ENCODE results near the gene UGT8.
"Not testable (repeated sequence)": the region's sequence is repeated elsewhere in the genome, so short reads cannot be mapped to it uniquely, and the experiment has no call there.

The UGT8 gene

DNA sequence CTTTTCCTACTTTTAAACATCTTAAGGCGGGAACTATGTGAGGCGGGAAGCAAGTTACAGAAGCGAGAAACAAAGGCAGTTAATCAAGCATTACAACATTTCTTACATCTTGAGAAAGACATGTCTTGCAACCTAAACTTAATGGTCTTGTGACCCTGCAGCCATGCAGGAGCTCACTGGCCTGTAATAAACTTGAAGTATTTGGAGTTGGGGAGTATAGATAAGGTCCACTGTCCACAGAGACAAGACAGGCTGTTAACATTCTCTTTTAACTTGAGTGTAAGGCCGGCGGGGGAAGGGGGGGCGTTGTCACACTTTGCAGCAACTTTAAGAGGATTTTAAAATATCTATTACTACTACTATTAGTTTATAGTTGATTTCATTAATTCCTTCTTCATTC is 10.3 kb upstream of the UGT8 start:
- Histone ChIP-seq H3K4me1 (ENCODE audit: low read length) (no peaks in the 10 kb centered on the region), H3K9me3 (ENCODE audit: insufficient read depth, low read length) (no peaks in the 10 kb centered on the region), H3K27me3 (ENCODE audit: low read depth, low read length) (no peaks in the 10 kb centered on the region), H3K79me2 (ENCODE audit: low read length) (no peaks in the 10 kb centered on the region), H3K4me3 (ENCODE audit: low read length) (no peak overlapping the region), H4K20me1 (ENCODE audit: insufficient read depth, low read length) (no peaks in the 10 kb centered on the region), H3K36me3 (replicated peaks; ENCODE audit: low read depth, low read length) (no peaks in the 10 kb centered on the region), H2AFZ (ENCODE audit: low read depth, low read length) (no peak overlapping the region), H3K9ac (ENCODE audit: low read length) (no peak overlapping the region), H3K4me2 (ENCODE audit: low read length) (no peak overlapping the region), H3K27ac (ENCODE audit: low read length) (no peak overlapping the region)
- TF ChIP-seq, protein P1, sequence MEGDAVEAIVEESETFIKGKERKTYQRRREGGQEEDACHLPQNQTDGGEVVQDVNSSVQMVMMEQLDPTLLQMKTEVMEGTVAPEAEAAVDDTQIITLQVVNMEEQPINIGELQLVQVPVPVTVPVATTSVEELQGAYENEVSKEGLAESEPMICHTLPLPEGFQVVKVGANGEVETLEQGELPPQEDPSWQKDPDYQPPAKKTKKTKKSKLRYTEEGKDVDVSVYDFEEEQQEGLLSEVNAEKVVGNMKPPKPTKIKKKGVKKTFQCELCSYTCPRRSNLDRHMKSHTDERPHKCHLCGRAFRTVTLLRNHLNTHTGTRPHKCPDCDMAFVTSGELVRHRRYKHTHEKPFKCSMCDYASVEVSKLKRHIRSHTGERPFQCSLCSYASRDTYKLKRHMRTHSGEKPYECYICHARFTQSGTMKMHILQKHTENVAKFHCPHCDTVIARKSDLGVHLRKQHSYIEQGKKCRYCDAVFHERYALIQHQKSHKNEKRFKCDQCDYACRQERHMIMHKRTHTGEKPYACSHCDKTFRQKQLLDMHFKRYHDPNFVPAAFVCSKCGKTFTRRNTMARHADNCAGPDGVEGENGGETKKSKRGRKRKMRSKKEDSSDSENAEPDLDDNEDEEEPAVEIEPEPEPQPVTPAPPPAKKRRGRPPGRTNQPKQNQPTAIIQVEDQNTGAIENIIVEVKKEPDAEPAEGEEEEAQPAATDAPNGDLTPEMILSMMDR (IDR thresholded peaks at IDR 0.05; ENCODE audit: low read depth, low read length): no peak
- no peak for TF ChIP-seq EZH2phosphoT487 (IDR thresholded peaks at IDR 0.05; ENCODE audit: low read depth)

DNA sequence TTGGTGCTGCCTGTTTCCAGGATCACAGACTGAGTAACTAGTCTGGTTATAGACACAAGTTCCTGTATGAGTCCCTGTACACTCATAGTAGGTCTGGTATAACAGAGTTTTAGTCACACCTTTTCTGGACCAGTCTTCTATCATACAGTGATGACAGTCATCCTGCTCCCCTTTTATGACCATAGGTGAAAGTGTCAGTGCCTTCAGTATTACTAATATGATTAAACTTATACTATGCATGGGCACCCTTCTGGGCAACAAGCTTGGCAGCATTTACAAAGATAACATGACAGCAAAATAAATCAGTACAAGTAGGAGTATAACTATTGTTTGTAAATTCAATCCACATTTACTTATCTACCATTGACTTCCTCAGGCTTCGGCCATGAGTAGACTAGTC is 8.2 kb upstream of the UGT8 start:
- H2AFZ ChIP-seq (ENCODE audit: low read depth, low read length); H3K27me3 ChIP-seq (ENCODE audit: low read depth, low read length); H3K9ac ChIP-seq (ENCODE audit: low read length); H3K4me2 ChIP-seq (ENCODE audit: low read length); H3K36me3 ChIP-seq (replicated peaks; ENCODE audit: low read depth, low read length); H4K20me1 ChIP-seq (ENCODE audit: insufficient read depth, low read length); H3K4me1 ChIP-seq (ENCODE audit: low read length); H3K27ac ChIP-seq (ENCODE audit: low read length); H3K4me3 ChIP-seq (ENCODE audit: low read length); H3K9me3 ChIP-seq (ENCODE audit: insufficient read depth, low read length); H3K79me2 ChIP-seq (ENCODE audit: low read length): not testable (repeated sequence)

DNA sequence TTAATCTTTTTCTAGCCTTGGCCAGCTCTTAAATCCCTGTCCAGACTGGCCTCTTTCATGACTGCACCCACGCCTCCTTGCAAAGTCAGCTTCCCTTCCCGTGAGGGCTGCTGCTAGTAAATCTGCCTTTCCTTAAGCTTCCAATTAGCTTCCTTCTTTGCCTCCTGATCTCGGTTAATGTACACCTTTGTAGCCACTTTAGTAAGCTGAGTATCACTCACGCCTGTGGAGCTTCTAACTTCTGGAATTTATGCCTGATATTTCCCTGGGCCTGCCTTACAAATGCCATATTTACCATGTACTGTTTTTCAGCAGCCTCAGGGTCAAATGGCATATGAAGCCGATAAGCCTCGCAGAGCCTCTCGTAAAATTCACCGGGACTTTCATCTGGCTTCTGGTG is 5.1 kb upstream of the UGT8 start:
- Histone ChIP-seq H4K20me1 (ENCODE audit: insufficient read depth, low read length) (no peaks in the 10 kb centered on the region), H3K27ac (ENCODE audit: low read length) (no peak overlapping the region), H3K4me1 (ENCODE audit: low read length) (peaks cover 4% of the 10 kb centered on the region; the same call in 1 of the 2 replicates), H3K4me3 (ENCODE audit: low read length) (no peak overlapping the region), H3K27me3 (ENCODE audit: low read depth, low read length) (no peaks in the 10 kb centered on the region), H2AFZ (ENCODE audit: low read depth, low read length) (no peak overlapping the region), H3K9ac (ENCODE audit: low read length) (no peak overlapping the region), H3K4me2 (ENCODE audit: low read length) (no peak overlapping the region), H3K36me3 (replicated peaks; ENCODE audit: low read depth, low read length) (no peaks in the 10 kb centered on the region), H3K9me3 (ENCODE audit: insufficient read depth, low read length) (no peaks in the 10 kb centered on the region), H3K79me2 (ENCODE audit: low read length) (no peaks in the 10 kb centered on the region)
- TF ChIP-seq, protein P1 (IDR thresholded peaks at IDR 0.05; ENCODE audit: low read depth, low read length): no peak
- no peak for TF ChIP-seq EZH2phosphoT487 (IDR thresholded peaks at IDR 0.05; ENCODE audit: low read depth)

DNA sequence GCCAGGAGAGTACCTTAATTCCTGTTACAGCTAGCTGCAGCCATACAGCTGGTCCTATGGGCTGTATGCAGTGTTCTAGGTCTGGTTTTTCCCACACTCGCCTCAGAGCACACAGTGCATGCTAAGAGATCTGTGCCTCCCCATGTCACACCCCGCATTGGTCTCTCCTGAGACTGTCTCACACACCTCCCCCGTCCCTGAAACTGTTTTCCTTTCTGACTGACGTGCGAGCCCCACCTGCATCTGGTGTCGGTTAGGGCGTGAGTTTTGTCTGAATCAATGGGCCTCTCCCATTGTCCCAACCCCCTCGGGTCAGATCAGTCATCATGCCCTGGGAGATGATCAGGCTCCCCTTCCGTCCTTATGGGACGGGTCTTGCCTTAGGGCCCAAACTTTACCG is 3.4 kb upstream of the UGT8 start:
- H2AFZ ChIP-seq (ENCODE audit: low read depth, low read length): no peak overlapping the region
- no peak overlapping the region for H3K27ac ChIP-seq (ENCODE audit: low read length)
- TF ChIP-seq EZH2phosphoT487 (IDR thresholded peaks at IDR 0.05; ENCODE audit: low read depth): no peak
- TF ChIP-seq, protein P1 (IDR thresholded peaks at IDR 0.05; ENCODE audit: low read depth, low read length): no peak
- no peaks in the 10 kb centered on the region for H4K20me1 ChIP-seq (ENCODE audit: insufficient read depth, low read length)
- no peaks in the 10 kb centered on the region for H3K36me3 ChIP-seq (replicated peaks; ENCODE audit: low read depth, low read length)
- no peaks in the 10 kb centered on the region for H3K27me3 ChIP-seq (ENCODE audit: low read depth, low read length)
- peaks cover 12% of the 10 kb centered on the region for H3K79me2 ChIP-seq (ENCODE audit: low read length)
- no peak overlapping the region for H3K4me3 ChIP-seq (ENCODE audit: low read length)
- no peaks in the 10 kb centered on the region for H3K9me3 ChIP-seq (ENCODE audit: insufficient read depth, low read length)
- H3K4me1 ChIP-seq (ENCODE audit: low read length): peaks cover 4% of the 10 kb centered on the region
- H3K9ac ChIP-seq (ENCODE audit: low read length): no peak overlapping the region
- no peak overlapping the region for H3K4me2 ChIP-seq (ENCODE audit: low read length)

DNA sequence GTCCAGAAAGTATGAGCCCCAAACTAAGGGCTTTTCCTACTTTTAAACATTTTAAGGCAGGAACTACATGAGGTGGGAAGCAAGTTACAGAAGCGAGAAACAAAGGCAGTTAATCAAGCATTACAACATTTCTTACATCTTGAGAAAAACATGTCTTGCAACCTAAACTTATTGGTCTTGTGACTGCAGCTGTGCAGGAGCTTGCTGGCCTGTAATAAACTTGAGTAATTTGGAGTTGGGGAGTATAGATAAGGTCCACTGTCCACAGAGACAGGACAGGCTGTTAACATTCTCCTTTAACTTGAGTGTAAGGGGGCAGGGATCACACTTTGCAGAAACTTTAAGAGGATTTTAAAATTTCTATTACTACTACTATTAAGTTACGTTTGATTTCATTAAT is 2.7 kb upstream of the UGT8 start:
- Histone ChIP-seq H2AFZ (ENCODE audit: low read depth, low read length) (no peak overlapping the region), H3K4me2 (ENCODE audit: low read length) (no peak overlapping the region), H3K9me3 (ENCODE audit: insufficient read depth, low read length) (no peaks in the 10 kb centered on the region), H3K36me3 (replicated peaks; ENCODE audit: low read depth, low read length) (no peaks in the 10 kb centered on the region), H3K27ac (ENCODE audit: low read length) (no peak overlapping the region), H3K4me3 (ENCODE audit: low read length) (no peak overlapping the region), H3K9ac (ENCODE audit: low read length) (no peak overlapping the region), H3K27me3 (ENCODE audit: low read depth, low read length) (no peaks in the 10 kb centered on the region), H4K20me1 (ENCODE audit: insufficient read depth, low read length) (peaks cover 5% of the 10 kb centered on the region; the same call in 1 of the 2 replicates), H3K4me1 (ENCODE audit: low read length) (peaks cover 12% of the 10 kb centered on the region), H3K79me2 (ENCODE audit: low read length) (peaks cover 19% of the 10 kb centered on the region)
- no peak for TF ChIP-seq EZH2phosphoT487 (IDR thresholded peaks at IDR 0.05; ENCODE audit: low read depth)
- TF ChIP-seq, protein P1 (IDR thresholded peaks at IDR 0.05; ENCODE audit: low read depth, low read length): no peak
